ENCODE data around the gene ABHD12.

ABHD12 gene

DNA sequence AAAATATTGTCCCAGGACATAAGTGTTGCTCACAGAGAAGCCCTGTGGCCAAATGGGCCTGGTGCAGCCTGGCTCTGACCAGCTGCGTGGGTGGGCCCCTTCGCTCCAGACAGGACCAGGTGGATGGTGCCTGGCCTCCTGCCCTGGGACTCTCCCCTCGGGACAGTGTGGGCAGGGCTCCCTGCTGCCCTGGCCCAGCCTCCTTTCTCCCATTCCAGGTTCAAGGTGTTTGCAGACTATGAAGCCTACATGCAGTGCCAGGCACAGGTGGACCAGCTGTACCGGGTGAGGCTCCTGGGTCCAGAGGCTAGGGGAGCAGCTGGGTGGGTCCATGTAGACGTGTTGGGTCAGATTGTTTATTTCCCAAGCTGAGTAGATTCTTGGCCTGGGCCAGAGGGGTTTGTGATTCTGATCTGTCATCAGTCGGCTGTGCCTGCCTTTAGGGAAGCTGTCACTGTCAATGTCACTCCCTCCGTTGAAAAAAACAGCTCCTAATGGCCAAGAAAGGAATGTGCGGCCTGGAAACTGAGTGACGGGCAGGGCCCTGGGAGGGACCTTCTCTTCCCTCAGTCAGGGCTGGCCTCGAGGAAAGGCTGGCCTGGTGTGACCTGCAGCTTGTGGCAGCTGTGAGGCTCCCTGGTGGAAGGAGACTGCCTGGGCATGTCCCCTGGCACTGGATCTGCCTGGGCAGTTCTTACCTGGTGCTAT is 95.1 kb downstream of the ABHD12 start:
- no peak for DNase-seq (ENCODE audit: low read depth)

DNA sequence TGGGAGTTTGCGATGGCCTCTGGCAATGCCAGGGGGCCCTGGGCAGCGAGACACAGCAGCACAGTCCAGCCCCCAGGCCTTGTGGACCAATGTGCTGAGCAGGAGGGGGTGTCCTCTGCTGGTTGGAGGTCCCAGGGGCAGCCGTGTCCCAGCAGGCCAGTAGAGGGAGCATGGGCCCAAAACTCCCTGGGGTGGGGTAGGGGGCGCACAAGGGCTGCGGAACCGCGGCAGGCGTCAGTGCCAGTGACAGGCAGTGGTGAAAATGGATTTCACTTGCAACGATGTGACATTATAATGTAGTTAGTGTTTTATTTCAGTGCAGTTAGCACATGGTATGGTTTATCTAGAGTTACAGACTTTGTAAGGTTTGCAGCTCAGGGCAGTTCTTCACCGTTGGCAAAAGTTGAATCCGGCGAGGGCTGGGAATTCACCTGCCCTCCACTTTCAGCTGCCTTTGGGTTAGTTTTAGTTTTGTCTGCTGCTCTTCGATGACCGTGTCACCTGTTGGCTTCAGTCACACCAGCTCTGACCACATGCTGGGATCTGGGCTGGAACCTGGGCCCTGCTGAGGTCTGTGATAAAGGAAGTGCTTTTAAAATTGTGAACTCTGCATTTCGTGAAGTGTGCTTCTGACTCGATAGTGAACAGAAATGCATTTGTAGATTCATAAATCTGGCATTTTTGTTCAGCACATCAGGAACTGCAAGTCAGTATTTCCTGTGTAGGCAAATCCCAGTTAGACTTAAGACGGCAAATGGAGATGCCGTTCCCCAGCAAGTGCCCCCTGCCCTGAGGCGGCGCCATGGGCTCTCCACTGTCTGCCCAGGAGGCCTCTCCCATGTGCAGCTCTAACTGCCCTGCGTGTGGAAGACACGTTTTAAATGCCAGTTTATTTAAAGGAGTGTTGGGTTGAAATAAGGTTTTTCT is 95.9 kb downstream of the ABHD12 start:
- H3K4me3 ChIP-seq (ENCODE audit: low read depth, low read length) = no peak overlapping the region
- DNase-seq (ENCODE audit: low read depth) = no peak

More for the DNA sequence above, 95.1 kb downstream of the ABHD12 start:
- H3K4me3 ChIP-seq (ENCODE audit: low read depth, low read length) = no peak overlapping the region

DNA sequence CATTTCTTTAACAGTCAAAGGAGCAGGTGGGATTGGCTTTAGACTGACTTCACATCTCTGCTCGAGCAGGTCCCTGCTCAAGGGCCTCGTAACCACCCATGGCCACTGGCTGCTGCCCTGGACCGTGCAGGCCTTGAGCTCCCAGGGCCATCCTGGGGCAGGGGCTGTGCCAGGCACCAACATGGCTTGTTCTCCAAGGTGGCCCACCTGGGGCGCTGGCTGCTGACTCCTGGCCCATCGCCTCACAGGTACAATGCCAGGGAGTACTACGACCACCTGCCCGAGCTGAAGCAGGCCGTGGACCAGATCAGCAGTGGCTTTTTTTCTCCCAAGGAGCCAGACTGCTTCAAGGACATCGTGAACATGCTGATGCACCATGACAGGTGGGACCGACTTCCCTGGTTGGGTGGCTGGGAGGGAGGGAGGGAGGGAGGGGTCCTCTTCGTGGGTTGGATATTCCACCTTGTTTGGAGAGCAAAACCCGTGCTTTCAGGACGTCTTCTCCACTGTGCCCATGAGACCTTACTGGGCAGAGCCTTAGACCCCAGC is 96.7 kb downstream of the ABHD12 start:
- DNase-seq (ENCODE audit: low read depth) = no peak
- no peak overlapping the region for H3K4me3 ChIP-seq (ENCODE audit: low read depth, low read length)

DNA sequence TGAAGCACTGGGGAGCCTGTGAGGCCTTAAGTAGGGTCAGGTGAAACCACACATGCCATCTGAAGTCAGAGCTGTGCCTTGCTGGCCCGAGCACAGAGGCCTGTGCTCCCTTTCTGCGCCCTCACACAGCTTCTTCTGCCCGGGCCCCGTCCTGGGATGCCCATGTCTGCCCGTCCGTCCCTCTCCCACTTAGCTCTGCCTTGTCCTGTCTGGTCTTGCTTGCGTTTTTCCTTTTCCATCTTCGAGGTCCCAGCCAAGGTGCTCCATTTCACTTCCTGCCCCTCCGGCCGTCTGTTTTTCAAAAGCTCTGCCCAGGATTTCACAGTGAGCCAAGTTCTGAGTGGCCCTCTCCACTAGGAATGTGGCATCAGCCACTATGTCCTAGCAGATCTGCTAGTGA is 97.1 kb downstream of the ABHD12 start:
- no peak for DNase-seq (ENCODE audit: low read depth)
- H3K4me3 ChIP-seq (ENCODE audit: low read depth, low read length) = no peak overlapping the region

DNA sequence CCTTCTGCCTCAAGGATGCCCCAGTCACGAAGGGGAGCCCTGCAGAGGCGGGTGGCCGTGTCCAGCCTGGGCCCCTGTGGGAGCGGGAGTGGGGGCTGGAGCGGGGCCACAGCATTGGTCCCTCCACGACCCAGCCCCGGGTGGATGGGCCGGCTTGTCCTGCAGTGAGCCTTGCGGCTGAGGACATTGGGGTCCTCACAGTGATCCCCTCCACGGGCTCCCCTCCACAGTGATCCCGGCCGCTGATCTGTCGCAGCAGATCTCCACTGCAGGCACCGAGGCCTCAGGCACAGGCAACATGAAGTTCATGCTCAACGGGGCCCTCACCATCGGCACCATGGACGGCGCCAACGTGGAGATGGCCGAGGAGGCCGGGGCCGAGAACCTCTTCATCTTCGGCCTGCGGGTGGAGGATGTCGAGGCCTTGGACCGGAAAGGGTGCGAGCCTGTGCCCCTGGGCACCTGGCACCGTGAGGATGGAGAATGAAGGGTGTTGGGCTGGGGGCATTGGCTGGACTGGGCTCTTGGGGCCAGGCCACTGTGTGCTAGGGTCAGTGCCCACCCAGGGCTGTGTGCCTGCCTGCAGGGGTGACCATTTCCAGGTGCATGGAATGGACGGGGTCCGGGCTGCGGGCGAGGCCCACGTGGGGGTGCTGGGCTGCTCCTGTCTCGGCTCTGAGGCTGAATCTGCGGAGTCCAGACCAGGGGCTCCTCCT is 98.3 kb downstream of the ABHD12 start:
- no peak overlapping the region for H3K4me3 ChIP-seq (ENCODE audit: low read depth, low read length)
- no peak for DNase-seq (ENCODE audit: low read depth)

DNA sequence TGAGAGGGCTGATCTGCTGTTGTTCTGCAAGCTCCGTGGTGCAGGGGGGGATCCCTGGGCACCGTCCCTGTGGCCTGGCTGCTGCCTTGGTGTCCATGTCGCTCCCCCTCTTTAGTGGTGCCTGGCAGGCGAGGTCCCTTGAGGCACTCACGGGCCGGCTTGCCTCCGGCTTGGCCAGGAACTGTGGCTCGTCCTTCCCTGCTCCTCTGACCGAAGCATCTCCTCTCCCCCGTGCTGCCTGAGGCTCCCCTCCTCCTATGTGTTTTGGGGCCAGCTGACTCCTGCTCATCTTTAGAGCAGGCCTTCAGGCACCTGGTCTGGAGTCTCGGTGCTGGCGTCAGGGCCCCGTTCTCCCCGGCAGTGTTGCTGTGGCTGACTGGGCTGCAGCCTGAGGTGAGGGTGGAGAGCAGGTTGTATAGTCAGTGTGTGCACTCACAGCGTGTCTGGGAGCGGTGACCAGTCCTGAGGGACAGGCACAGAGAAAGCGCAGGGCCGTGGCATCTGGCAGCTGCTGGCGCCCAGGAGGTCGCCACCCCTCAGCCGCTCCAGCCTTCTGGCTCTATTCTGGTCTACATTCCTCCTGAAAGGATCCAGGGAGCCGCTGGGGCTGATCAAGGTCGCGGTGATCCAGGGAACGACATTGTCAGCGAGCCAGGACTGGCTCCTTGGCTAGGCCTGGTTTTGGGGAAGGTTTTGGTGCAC is 99.1 kb downstream of the ABHD12 start:
- H3K4me3 ChIP-seq (ENCODE audit: low read depth, low read length) = no peak overlapping the region
- no peak for DNase-seq (ENCODE audit: low read depth)

DNA sequence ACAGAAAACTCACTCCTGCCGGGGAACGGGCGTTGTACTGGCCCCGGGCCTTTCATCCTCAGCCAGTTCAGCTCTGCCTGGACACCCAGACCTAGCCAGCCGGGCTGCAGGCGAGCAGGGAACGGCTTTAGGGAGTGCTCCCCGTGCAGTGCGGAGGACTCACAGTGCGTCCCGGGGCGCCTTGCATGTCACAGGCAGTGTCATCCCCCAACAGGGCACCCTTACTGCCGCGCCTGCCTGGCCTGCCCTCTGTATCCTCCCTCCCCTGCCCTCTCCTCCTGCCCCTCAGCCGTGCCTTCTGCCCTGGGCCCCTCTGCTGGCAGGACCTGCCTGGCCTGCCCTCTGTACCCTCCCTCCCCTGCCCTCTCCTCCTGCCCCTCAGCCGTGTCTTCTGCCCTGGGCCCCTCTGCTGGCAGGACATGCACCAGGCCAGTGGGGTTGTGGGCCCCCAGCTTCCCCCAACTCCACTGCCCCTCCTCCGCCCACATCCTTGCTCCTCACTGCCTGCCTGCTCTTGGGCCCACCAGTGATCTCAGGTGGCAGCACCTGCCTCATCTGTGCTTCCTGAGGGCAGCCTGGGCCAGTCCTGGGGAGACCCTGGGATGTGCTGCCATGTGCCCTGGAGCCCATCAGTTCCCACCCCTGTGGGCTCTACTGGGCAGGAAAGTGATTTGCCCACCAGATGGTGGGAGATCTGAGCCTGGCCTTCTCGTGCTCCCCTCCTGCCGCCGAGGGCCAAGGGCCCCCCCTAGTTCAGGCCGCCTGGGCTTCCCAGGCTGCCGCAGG is 99.8 kb downstream of the ABHD12 start:
- DNase-seq (ENCODE audit: low read depth) = no peak
- no peak overlapping the region for H3K4me3 ChIP-seq (ENCODE audit: low read depth, low read length)

DNA sequence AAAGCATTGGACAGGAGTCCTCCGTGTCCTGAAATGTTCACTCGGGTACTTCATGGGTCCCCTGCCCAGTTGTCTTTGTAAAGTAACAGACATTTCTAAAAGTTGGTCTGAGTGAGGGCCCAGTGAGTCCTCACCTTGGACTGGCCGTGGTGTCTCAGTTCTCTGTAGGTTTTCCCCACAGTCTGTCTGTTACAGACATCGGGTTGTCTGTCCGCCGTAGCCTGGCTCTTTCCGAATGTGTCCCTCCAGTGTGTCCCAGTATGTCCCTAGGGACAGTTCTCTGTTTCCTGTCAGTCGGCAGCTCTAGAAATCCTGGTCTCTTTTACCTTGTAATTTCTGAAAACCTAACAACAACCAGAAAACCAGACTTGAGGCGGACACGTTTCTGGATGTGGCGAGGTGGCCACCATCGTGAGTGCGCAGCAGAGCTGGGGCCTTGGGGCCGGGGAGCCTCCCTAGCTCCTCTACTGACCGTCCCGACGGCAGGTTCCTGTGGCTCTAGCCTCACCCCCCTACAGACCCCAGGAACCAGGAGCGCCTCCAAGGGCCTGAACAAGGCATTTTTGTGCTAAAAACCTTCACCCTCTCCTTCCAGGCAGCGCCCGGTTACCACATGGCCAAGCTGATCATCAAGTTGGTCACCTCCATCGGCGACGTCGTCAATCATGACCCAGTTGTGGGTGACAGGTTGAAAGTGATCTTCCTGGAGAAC is 100.6 kb downstream of the ABHD12 start:
- DNase-seq (ENCODE audit: low read depth) = no peak
- no peak overlapping the region for H3K4me3 ChIP-seq (ENCODE audit: low read depth, low read length)

DNA sequence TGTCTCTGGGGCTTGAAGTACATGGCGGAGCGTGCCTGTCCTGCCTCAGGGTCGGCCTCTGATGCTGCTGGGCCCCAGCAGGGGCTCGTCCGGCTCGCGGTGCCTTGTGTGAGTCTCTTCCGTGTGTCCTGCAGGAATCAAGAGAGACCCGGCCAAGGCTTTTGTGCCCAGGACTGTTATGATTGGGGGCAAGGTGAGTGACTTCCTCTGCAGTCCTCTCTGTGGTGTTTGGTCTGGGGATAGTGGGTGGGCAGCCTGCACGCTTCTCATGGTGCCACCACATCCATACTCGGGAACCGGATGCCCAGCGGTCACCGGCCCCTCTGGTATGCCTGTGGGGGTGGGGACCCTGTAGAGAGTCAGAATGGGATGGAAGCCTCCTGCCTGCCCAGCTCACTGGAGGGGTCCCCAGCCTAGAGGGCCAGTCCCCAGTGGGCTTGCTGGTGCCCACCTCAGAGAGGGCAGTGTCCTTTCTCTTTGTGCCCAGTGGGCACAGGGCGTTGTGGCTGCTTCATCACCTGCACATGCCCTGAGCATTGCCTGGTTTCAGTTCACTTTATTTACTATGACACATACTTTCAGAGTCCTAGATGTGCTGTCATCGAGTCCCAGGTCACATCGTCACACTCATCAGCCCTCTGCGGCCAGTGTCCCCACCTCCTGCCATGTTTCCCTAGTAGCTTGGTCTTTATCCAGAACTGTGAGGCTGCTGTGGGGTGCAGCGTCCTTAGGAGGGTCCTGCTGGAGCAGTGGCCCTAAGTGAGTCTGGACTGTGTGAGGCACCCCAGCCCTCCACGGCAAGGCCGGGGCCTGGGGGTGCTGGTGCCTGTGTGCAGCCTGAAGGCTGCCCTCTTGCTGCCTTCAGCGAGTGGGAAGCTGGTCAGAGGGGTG is 102.1 kb downstream of the ABHD12 start:
- DNase-seq (ENCODE audit: low read depth) = no peak
- H3K4me3 ChIP-seq (ENCODE audit: low read depth, low read length) = no peak overlapping the region

DNA sequence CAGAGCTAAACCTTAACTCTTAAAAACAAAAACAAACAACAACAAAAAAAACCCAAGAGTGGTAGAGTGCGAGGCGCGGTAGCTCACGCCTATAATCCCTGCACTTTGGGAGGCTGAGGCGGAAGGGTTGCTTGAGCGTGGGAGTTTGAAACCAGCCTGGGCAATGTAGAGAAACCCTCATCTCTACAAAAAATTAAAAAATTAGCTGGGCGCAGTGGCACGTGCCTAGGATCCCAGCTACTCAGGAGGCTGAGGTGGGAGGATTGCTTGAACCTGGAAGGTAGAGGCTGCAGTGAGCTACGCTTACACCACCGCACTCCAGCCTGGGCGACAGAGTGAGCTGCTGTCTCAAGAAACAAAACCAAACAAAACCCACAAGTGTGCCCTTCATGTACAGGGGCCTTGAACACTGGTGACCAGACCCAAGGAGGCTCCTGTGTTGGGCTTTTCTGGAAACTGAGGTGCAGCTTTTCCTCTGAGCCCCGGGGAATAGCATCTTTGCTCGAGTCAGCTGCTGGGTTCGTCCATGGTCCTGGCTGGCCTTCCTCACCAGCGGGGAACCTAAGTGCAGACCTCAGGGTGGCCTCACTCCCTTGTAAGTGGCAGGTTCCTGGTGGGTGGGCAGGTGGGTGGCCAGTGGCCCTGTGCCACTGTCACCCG is 102.9 kb downstream of the ABHD12 start:
- DNase-seq (ENCODE audit: low read depth) = no peak
- no peak overlapping the region for H3K4me3 ChIP-seq (ENCODE audit: low read depth, low read length)

DNA sequence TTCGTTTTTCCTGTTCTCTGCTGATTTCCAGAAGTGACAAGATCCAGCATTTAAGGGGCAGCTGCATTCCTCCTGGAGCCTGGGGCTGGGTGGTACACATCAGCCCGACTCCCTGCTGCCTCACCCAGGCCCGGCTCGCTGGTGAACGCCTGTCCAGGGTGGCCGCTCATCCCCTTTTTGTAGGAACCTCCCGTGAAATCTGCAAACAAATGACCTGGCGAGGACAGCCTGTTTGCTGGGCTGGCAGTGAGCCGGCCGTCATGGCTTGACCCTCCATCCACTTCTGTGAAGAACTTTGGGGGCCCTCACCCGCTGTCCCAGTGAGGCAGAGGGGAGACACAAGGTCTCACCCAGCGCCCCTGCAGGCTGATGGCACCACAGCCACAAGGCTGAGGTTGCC is 103.7 kb downstream of the ABHD12 start:
- no peak for DNase-seq (ENCODE audit: low read depth)
- no peak overlapping the region for H3K4me3 ChIP-seq (ENCODE audit: low read depth, low read length)

DNA sequence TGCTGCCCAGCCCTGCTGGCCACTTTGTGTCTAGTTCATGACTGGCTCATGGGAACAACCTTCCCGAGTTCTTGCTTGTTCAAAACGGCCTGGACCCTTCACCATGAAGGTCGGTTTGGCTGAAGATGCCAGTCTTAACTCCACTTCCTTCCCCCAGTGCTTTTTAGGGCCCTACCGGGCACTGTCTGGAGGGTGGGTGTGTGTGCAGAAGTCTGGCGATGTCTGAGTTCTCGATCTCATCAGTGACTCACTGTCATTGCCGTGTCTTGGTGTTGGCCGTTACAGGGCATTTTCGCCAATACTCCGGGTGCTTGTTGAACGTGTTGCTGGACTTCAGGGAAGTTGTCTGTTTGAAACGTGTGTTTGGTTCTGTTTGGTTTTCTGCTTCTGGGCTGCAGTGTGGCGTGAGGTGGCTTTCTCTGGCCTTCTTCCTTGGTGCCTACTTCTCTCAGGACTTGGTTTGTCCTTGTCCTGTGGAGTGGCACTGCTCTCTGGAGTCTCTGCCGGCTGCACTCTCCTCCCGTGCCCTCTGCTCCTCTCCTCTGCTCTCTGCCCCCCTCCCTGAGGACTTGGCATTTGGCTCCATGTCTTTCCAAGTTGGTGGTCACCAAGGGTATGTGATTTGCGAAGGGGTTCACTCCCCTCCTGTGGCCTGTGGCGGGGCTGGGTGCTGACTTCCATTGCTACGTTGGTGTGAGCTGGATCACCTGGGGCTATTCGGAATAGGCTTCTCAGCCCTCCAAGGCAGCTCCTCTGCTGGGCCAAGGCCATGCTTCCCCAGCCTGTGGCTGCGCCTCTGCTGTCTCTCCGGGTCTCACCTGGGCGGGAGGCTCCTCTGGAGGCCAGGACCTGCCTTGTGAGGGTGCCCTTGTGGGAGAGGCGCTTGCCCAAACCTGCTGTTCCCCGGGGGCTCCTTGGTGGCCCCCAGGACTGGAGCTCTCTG is 104.5 kb downstream of the ABHD12 start:
- no peak for DNase-seq (ENCODE audit: low read depth)
- no peak overlapping the region for H3K4me3 ChIP-seq (ENCODE audit: low read depth, low read length)

DNA sequence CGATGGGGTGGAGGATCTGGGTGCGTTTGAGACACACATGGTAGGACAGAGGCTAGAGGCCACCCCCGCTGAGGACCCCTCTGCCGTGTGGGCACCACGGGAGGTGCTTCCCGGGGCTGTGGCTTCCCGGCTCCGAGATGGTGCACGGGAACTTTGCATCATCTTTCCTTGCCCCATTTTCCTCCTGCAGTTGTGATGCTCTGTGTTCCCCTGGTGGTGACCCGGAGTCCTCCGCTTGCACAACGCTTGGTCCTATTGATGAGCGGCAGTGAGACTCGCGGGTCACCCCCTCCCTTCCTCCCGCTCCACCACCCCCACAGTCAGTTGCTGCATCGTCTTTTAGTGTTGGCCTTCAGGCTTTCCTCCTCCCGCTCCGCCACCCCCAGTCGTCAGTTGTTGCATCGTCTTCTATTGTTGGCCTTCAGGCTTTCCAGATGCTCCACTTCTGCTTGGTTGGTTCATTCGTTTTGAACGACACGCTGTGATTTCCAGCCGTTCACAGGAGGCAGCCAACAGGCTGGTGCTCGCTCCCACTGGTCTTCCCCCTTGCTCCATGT is 105.5 kb downstream of the ABHD12 start:
- DNase-seq (ENCODE audit: low read depth) = no peak
- no peak overlapping the region for H3K4me3 ChIP-seq (ENCODE audit: low read depth, low read length)

DNA sequence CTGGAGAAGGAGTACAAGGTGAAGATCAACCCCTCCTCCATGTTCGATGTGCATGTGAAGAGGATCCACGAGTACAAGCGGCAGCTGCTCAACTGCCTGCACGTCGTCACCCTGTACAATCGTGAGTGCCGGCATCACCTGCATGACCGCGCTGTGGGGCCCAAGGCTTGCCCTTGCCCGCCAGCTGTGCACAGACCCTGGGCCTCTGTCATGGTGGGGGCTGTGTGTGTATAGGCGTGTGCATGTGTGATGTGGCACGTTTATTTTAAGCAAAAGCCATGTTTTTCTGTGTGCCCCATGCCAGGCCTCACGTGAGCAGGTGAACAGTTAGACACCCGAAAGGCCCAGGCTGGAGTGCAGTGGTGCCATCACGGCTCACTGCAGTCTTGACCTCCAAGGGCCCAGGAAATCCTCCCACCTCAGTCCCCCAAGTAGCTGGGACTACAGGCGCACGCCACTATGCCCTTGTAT is 106.5 kb downstream of the ABHD12 start:
- no peak overlapping the region for H3K4me3 ChIP-seq (ENCODE audit: low read depth, low read length)
- no peak for DNase-seq (ENCODE audit: low read depth)
